Activated T-helper 1 cell treated with anti-CD3 and anti-CD28 coated beads, Interleukin-12 subunit alpha, Interleukin-12 subunit beta, Interleukin-2, Interleukin-4 antibody, amounts not matched to agents 30 ng/mL and 10 ng/mL and 1 ng/mL, durations not matched to agents 14 hours and 24 hours and 36 hours (primary cell): ENCODE results near the gene TLCD5. TPM values are rescaled to one million over a fixed set of nuclear protein-coding genes. Genes with fewer than 3 reads are reported as not detected.

Source experiments
- total RNA-seq: library from RNA; stranded (reverse); gene quantifications from 2 replicates; pipeline ENCODE4 v1.2.3, GENCODE V29; 2022

Gene TLCD5
- total RNA-seq, 1 donor from 2014 or later, result 1.7 TPM

Other genes starting within 250 kb of the TLCD5 start
- gene TRIM29, start 187.2 kb upstream of the TLCD5 start, total RNA-seq, result not detected in 2 replicates
- gene OAF, start 114.3 kb upstream of the TLCD5 start, total RNA-seq, result 6.7 and 7.3 TPM in 2 replicates
- 0.36 TPM in 1 of 2 replicates, not detected in the other for gene POU2F3, start 85.2 kb upstream of the TLCD5 start, total RNA-seq
- gene ARHGEF12, start 11.1 kb downstream of the TLCD5 start, total RNA-seq, result 25.7 and 26.0 TPM in 2 replicates
- gene GRIK4, start 186.4 kb downstream of the TLCD5 start, total RNA-seq, result 0.16 TPM in 1 of 2 replicates, not detected in the other